SW 1271 (cell line): ENCODE measurements around the gene MPO.

Experiments used
- DNase-seq, 2 experiments: peaks; one replicate each; lab custom pipeline; 2025; lab: John Stamatoyannopoulos, UW

Gene MPO

DNA sequence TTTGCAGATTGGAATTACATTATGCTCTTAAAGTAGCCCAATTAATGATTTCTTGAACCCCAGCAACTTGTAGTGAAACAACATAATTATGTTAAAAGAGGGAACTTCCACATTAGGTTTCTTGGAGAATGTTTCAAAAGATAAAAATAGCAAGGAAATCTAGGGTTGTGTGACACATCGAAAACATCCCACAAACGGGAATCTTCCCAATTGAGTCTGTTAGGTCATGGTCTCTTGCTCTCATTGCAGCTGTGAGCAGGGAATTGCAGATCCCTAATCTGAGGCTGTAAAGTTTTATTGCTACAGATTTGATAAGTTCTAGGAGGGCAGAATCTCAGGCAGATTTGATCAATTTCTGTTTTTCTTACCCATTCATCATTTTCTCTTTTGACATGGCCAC is 49.1 kb downstream of the MPO start:
- no peak for DNase-seq

GRCh38 chr17:58229881-58230280 is 50.9 kb downstream of the MPO start:
- no peak for DNase-seq

DNA sequence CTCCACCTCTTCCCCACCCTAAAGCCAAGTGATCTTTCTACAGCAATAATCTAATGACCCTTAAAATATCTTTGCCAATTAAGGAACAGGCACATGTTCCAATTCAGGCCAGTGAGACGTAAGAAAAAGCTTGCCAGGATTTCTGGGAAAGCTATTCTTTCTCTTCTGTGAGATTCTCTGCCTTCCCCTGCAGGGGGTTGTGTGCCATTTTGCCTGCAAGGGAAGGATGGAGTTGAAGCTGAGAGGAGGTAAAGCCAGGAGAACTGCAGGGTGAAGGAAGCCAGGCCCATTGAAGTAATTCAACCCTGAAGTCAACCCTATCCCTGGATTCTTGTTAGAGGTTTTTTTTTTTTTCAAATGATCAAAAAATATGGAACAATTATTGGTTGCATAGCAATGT is 51.4 kb downstream of the MPO start:
- DNase-seq: no peak

DNA sequence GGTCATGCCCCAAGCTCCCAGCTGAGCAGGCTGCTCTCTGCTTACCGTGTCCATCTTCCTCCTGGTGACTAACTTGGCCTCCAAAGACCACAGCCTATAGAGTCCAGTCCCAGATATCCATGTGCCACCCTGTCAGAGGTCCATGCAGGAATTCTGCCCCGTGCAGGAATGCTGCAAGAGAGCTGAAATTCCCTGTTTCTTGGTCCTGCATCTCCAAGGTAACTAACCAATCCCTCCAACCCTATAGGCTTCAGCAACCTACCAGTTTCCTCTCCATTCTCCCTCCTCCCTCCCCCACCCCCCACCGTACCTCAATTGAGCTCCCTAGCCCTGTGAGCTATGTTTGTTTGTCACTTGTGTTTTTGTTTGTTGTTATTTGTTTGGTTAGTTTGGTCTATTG is 52.1 kb downstream of the MPO start:
- DNase-seq: no peak

DNA sequence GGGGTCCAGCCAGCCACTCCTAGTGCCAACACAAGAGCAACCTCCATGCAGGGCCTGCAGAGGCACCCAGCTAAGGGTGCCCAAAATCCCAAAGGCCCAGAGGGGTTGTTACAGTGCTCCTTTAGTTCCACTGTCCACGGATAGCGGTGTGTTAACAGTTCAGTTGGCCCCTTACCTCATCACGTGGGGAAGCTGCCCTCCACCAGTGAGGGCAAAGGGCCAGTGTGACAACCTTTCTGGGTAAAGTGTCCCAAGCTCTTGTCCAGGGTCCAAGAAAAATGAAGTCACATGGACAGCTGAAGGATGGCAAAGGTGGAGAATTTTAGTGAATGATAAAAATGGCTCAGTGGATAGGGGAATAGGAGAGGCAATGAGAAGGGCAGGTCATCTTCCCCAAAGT is 53.0 kb downstream of the MPO start:
- DNase-seq: no peak

DNA sequence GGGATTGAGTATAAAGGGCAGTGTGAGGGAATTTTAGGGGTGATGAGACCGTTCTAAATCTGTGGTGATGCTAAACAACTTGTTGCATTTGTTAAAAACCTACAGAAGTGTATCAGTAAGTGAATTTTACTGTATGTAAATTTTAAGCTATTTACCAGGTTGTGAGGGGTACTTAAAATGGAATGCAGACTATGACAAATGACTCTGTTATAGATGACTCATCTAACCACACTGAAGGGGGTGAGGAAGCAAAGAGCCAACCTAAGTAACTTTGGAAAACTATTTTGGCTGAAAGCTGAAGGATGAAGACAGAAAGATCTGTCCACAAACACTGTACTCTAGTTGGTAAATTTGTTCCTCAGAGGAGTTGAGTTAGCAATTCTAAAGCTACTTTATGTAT is 56.4 kb downstream of the MPO start:
- DNase-seq: peak in 1 of 2 experiments; percentile 76
